ENCODE measurements around the gene EPN2.

EPN2 gene

GRCh38 chr17:19311421-19312215, 74.5 kb downstream of the EPN2 start:
- no peak for DNase-seq (ENCODE audit: low read depth in 3 of 3)

DNA sequence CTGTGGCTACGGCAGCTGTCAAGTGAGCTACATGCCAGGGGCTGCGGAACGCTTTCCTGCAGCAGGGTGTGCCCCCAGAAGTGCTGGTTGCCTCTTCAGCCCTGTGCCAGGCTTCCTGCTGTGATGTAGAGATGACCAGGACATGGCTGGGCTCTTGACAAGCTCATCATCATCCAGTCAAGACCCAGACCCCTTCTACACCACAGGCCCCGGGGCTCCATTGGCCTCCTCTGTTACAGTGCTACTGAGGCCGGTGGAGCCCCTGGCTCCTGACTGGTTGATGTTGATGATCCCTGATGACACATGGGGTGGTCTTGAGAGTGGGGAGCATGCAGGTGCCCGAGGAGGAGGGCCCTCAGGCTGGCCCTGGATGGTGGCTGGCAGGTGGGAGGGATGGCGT, 75.2 kb downstream of the EPN2 start:
- DNase-seq (ENCODE audit: low read depth in 3 of 3) = no peak

GRCh38 chr17:19313066-19313745, 76.0 kb downstream of the EPN2 start:
- no peak for DNase-seq (ENCODE audit: low read depth in 3 of 3)

DNA sequence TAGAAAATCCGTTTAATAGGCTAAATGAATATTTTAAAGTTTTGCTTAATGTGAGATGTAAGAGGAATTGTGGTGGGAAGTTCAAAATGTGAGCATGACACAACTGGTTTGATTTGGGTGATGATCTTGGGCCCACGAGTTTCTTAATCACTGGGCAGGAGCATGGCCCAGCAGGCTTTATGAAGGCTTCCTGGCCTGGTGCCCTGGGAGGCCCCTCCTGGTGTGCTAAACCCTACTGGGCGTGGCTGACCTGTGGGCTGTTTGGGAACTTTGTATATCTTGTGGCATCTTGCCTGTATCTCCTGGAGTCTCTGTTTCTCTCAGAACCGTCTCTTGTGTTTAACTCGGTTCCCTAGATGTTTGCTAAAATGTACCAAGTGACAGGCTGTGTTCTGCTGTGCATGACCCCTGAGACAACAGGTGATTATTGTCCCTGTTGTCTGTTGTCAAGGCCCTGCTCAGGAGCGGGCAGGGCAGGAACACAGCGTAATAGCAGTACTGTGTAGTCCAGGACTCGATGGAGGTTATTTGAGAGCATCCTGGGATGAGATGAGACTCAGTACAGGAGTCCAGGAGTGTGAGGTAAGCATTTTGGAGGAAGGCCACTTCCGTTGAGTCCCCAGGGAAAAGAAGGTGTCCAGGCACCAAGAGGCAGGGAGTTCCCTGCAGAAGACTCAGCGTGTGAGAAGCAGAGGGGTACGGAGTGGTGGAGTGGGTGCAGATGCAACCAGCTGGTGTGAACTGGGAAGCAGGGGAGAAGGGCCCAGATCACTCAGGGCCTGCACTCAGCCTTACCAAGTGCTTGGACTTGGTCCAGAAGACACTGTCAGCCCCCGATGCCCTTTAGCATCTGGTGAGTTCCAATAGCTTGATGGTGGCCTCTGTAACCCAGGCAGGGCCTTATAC, 76.8 kb downstream of the EPN2 start:
- no peak for DNase-seq (ENCODE audit: low read depth in 3 of 3)

- no peak for DNase-seq (ENCODE audit: low read depth in 3 of 3)
Measured at GRCh38 chr17:19315104-19315503, 77.9 kb downstream of the EPN2 start.

- no peak for DNase-seq (ENCODE audit: low read depth in 3 of 3)
Measured at GRCh38 chr17:19316761-19317358, 79.7 kb downstream of the EPN2 start.

GRCh38 chr17:19317359-19318095, 80.4 kb downstream of the EPN2 start:
- no peak for DNase-seq (ENCODE audit: low read depth in 3 of 3)

- no peak for DNase-seq (ENCODE audit: low read depth in 3 of 3)
Measured at GRCh38 chr17:19318611-19319010, 81.4 kb downstream of the EPN2 start.

DNA sequence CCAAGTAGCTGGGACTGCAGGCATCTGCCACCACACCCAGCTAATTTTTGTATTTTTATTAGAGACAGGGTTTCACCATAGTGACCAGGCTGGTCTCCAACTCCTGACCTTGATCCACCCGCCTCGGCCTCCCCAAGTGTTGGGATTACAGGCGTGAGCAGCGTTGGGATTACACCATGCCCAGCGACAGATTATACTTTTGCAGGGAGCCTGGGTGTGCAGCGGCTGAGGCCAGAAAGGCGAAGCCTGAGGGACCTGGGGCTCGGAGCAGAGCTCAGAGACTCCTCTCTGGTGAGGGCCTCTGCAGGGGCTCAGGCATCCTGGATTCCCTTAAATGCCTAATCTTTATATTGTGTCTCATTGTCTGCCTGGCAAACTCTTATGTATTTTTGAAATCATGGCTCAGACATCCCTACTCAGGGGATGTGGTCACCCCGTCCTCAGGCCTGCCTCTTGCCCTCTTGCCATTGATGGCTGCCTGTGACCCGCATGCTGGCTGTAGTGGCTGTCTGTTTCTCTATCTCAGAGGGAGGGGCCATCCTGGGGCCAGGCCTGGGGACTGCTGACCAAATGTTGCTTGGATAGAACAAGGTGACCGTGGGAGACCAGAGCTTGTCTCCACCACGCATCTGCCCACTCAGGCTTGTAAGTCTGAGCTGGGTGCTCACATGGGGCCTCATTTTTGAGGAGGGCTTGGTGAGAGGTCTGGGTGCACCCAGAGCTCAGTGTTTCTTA, 82.8 kb downstream of the EPN2 start:
- no peak for DNase-seq (ENCODE audit: low read depth in 3 of 3)

GRCh38 chr17:19320876-19321275, 83.7 kb downstream of the EPN2 start:
- no peak for DNase-seq (ENCODE audit: low read depth in 3 of 3)

DNA sequence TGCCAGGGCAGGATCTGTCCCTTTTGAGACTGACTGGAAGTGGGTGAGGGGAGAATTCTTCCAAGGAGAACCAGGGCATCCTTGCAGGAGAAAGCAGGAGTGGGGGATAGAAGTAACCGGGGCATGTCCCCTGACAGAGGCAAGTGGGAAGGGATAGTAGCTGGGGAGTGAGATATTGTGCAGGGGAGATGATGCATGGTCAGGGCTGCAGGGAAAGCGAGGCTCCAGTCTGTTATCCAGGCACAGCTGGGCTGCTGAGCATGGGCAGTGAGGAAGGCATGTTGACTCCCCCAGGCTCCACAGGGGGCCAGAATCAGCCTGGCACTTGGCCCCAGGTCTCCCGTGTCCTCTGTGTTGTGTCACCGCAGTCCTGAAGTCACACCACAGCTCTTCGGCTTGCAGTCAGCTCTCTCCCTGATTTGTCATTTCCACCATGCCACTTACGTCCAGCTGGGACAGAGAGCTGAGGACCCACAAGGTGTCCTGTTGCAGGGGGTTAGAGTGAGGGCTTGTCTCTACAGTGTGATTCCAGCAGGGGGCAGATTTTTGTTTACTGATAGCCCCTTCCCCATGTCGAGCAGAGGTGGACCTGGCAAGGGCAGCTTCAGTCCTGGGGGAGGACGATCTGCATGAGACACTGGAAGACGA, 84.4 kb downstream of the EPN2 start:
- no peak for DNase-seq (ENCODE audit: low read depth in 3 of 3)

- no peak for DNase-seq (ENCODE audit: low read depth in 3 of 3)
Measured at GRCh38 chr17:19322129-19322505, 85.0 kb downstream of the EPN2 start.

GRCh38 chr17:19322861-19323260, 85.7 kb downstream of the EPN2 start:
- no peak for DNase-seq (ENCODE audit: low read depth in 3 of 3)

GRCh38 chr17:19325542-19325941, 88.4 kb downstream of the EPN2 start:
- DNase-seq (ENCODE audit: low read depth in 3 of 3) = no peak

DNA sequence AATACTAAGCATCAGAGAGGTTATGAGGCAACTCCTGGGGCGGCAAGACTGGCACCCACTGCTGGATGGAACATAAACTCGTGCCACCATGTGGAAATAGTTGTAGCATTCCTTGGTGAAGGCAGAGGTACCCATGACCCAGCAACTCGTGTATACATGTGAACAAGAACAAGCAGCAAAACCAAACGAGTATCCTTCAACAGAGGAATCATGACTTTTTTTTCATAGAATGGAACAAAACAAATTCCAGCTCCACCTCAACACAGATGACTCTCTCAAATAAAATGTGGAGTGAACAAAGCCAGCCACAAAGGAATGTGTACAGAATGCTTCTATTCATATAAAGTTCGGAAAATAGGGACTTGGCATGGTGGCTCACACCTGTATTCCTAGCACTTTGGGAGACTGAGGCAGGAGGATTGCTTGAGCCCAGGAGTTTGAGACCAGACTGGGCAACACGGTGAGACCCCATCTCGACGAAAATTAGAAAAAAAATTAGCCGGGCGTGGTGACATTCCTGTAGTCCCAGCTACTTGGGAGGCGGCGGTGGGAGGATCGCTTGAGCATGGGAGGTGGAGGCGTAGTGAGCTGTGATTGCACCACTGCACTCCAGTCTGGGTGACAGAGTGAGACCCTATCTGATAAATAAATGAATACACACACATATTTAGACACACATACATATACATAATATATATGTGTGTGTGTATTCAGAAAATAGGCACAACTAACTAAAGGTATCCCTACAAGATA, 90.0 kb downstream of the EPN2 start:
- no peak for DNase-seq (ENCODE audit: low read depth in 3 of 3)

DNA sequence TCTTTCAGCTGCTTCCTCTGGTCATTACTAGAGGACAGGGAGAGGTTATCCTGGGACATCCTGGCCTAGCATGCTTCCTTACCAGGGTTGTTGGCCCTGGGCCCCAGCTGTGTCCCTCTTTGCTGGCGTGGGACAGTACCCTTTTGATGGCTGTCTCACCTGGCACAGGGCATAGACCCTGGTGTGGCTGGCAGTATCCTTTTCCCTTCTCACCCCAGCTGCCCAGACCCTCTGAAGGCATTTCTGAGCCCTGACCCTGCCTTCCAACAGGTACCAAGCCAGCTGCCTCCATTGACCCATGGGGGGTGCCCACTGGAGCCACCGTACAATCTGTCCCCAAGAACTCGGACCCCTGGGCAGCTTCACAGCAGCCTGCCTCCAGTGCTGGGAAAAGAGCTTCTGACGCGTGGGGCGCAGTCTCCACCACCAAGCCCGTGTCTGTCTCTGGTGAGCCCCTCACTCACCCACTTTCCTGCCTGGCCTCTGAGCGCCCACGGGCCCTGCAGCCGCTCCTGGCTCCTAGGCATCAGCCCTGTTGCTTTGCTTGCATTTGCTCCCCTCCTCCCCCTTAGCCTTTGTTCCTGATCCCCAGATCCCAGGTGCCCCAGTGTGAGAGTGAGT, 91.4 kb downstream of the EPN2 start:
- no peak for DNase-seq (ENCODE audit: low read depth in 3 of 3)

DNA sequence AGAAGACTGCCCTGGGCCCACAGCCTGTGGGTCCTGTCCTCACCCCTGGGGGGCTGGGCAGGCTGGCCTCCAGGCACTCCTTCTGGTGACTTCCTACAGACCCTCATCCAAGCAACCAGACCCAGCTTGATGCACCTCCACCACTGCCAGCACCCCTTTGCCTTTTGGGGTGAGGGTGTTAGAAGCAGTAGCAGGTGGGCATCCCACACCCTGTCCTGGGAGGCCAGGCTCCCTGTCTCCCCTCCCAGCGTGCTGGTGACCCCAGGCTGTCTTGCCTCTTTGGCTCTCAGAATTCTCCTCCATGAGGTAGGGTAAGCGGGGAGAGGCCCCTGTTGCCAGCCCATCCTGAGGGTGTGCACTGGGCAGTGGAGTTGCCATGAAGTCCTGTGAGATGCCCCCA, 92.0 kb downstream of the EPN2 start:
- no peak for DNase-seq (ENCODE audit: low read depth in 3 of 3)

DNA sequence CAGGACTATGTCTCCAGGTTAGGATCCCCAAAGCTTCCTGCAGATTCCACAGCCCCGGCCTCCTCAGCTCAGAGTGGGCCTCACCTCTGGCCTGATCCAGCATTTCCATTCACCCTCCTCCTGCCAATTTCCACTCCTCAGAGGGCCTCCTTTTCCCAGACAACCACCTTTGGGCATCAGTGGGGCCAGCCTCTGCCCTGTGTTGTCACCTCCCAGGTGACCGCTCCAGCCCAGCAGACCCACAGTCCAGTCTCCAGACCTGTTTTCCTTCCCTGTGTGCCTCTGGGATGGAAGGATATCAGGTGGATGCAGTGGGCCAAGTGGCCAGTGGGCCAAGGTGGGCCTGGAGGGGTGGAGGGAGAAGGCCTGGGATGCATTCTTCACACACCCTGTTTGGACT, 92.7 kb downstream of the EPN2 start:
- no peak for DNase-seq (ENCODE audit: low read depth in 3 of 3)

DNA sequence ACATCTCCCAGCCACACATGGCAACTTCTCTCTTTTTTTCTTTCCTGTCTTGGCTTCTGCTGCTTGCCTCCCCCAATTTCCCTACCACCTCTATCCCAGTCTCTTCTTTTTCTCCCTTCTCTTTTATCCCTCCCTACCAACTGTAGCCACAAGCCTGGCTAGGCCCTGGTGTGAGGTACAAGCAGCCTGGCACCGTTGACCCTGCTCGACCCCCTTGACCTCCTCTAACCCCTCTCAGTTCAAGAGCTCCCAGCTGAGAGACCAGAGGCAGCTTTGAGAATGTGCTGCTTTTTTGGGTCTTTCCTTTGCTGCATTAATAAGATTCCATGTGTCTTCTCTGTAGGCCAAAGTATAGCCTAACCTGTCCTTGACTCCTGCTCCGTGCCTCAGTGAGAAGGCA, 93.1 kb downstream of the EPN2 start:
- no peak for DNase-seq (ENCODE audit: low read depth in 3 of 3)

All from stimulated activated CD4-positive, alpha-beta T cell treated with anti-CD3 and anti-CD28 coated beads, TNF-alpha, amount 100 ng/mL, for 24 hours (primary cell).